AG09309 (cell line): ENCODE measurements around the gene MFSD6.
A peak's percentile ranks its signal among the peaks of the same experiment; 100 is the strongest.

Experiments
- DNase-seq: peaks from one replicate; pipeline ENCODE4 v3.0.0-alpha.2; 2010; ENCODE audit warnings: low read depth
- H3K4me3 ChIP-seq: 2 replicates; pipeline ENCODE4 v1.5.1; 2011; ENCODE audit warnings: mild to moderate bottlenecking, low read depth, low read length, moderate library complexity; ENCODE audit not compliant: control insufficient read depth
- CTCF ChIP-seq: IDR thresholded peaks from 2 replicates; pipeline ENCODE4 v1.5.1; 2011; ENCODE audit warnings: mild to moderate bottlenecking, low read depth, low read length, inconsistent platforms; ENCODE audit not compliant: insufficient read depth, control insufficient read depth; ENCODE audit errors: missing control alignments

MFSD6 gene

GRCh38 chr2:190527214-190527613 is 119.1 kb downstream of the MFSD6 start:
- no peak for TF ChIP-seq CTCF
- no peak overlapping the region for H3K4me3 ChIP-seq
- no peak for DNase-seq

GRCh38 chr2:190527918-190528317 is 119.8 kb downstream of the MFSD6 start:
- no peak overlapping the region for H3K4me3 ChIP-seq
- no peak for TF ChIP-seq CTCF
- no peak for DNase-seq

- no peak overlapping the region for H3K4me3 ChIP-seq
- no peak for TF ChIP-seq CTCF
- peak; percentile 67 for DNase-seq
These were observed 120.4 kb downstream of the MFSD6 start for GRCh38 chr2:190528521-190529001.

- H3K4me3 ChIP-seq: no peak overlapping the region
- no peak for TF ChIP-seq CTCF
- DNase-seq: no peak
These were observed 121.5 kb downstream of the MFSD6 start for GRCh38 chr2:190529486-190530247.

GRCh38 chr2:190530248-190530900 is 122.2 kb downstream of the MFSD6 start:
- TF ChIP-seq CTCF: no peak
- H3K4me3 ChIP-seq: no peak overlapping the region
- DNase-seq: peak; percentile 51

GRCh38 chr2:190532581-190532980 is 124.4 kb downstream of the MFSD6 start:
- H3K4me3 ChIP-seq: no peak overlapping the region
- DNase-seq: no peak
- no peak for TF ChIP-seq CTCF
